ENCODE measurements around the gene PGD. TPM values are rescaled to one million over a fixed set of nuclear protein-coding genes. Genes with fewer than 3 reads are reported as not detected.
A peak's percentile ranks its signal among the peaks of the same experiment; 100 is the strongest.

The PGD gene
- total RNA-seq, 4 donors from 2014 or later: 13.8 to 79.7 (median 37.5) TPM

- no peaks in the 10 kb centered on the region for H3K9me3 ChIP-seq
- intact Hi-C loops (cut with DNase I; ENCODE audit: low total_unique reads): loop anchor here (5.0 kb wide), 1 partner anchor 48 kb away; no protein-coding TSS in a partner anchor
- H3K27me3 ChIP-seq: no peaks in the 10 kb centered on the region
- TF ChIP-seq CTCF (IDR thresholded peaks at IDR 0.05): no peak
- TF ChIP-seq POLR2A (IDR thresholded peaks at IDR 0.05): no peak
- H3K4me1 ChIP-seq: no peaks in the 10 kb centered on the region
- DNase-seq: no peak
- H3K4me3 ChIP-seq: no peak overlapping the region
- no peaks in the 10 kb centered on the region for H3K36me3 ChIP-seq
- no peak overlapping the region for H3K27ac ChIP-seq
Measured at GRCh38 chr1:10379676-10380075, 19.2 kb upstream of the PGD start.

- no peak for DNase-seq
- TF ChIP-seq CTCF (IDR thresholded peaks at IDR 0.05) (no peak), POLR2A (IDR thresholded peaks at IDR 0.05) (no peak)
- Histone ChIP-seq H3K4me3 (no peak overlapping the region), H3K4me1 (no peaks in the 10 kb centered on the region), H3K27ac (no peak overlapping the region), H3K9me3 (no peaks in the 10 kb centered on the region), H3K27me3 (no peaks in the 10 kb centered on the region), H3K36me3 (no peaks in the 10 kb centered on the region)
- intact Hi-C loops (cut with DNase I; ENCODE audit: low total_unique reads): no loop called here
Measured at GRCh38 chr1:10380594-10381275, 18.1 kb upstream of the PGD start.

GRCh38 chr1:10383630-10384029 is 15.2 kb upstream of the PGD start:
- Histone ChIP-seq H3K36me3 (no peaks in the 10 kb centered on the region), H3K27ac (no peak overlapping the region), H3K4me3 (no peak overlapping the region), H3K4me1 (no peaks in the 10 kb centered on the region), H3K9me3 (no peaks in the 10 kb centered on the region), H3K27me3 (no peaks in the 10 kb centered on the region)
- intact Hi-C loops (cut with DNase I; ENCODE audit: low total_unique reads): no loop called here
- DNase-seq: no peak
- no peak for TF ChIP-seq POLR2A (IDR thresholded peaks at IDR 0.05)
- no peak for TF ChIP-seq CTCF (IDR thresholded peaks at IDR 0.05)

- Histone ChIP-seq H3K36me3 (no peaks in the 10 kb centered on the region), H3K9me3 (no peaks in the 10 kb centered on the region), H3K4me3 (no peak overlapping the region), H3K4me1 (no peaks in the 10 kb centered on the region), H3K27me3 (no peaks in the 10 kb centered on the region), H3K27ac (no peak overlapping the region)
- intact Hi-C loops (cut with DNase I; ENCODE audit: low total_unique reads): no loop called here
- TF ChIP-seq CTCF (IDR thresholded peaks at IDR 0.05) (no peak), POLR2A (IDR thresholded peaks at IDR 0.05) (no peak)
- no peak for DNase-seq
Measured at GRCh38 chr1:10384219-10384618, 14.6 kb upstream of the PGD start.

GRCh38 chr1:10386761-10387676 is 11.8 kb upstream of the PGD start:
- DNase-seq: no peak
- no peaks in the 10 kb centered on the region for H3K27me3 ChIP-seq
- TF ChIP-seq POLR2A (IDR thresholded peaks at IDR 0.05): no peak
- no peak for TF ChIP-seq CTCF (IDR thresholded peaks at IDR 0.05)
- H3K4me1 ChIP-seq: no peaks in the 10 kb centered on the region
- no peaks in the 10 kb centered on the region for H3K9me3 ChIP-seq
- peak overlapping the region in 1 of 2 donors; percentile 68 for H3K27ac ChIP-seq
- intact Hi-C loops (cut with DNase I; ENCODE audit: low total_unique reads): no loop called here
- H3K4me3 ChIP-seq: no peak overlapping the region
- no peaks in the 10 kb centered on the region for H3K36me3 ChIP-seq

All from uterus (tissue), 4 donors.